Lower leg skin (tissue), 4 donors: ENCODE measurements around the gene UNC93B1. TPM values are rescaled to one million over a fixed set of nuclear protein-coding genes. Genes with fewer than 3 reads are reported as not detected.

Experiments used
- DNase-seq, 2 donors: peaks; one replicate each; pipeline ENCODE4 v3.0.0-alpha.2; 2019; ENCODE audit warnings: low spot score in 2 of 2
- H3K4me3 ChIP-seq: fragments of 200-600 bp; sonication (generic); 2 replicates; pipeline ENCODE4 v1.5.1; 2017; ENCODE audit warnings: mild to moderate bottlenecking, low read depth; ENCODE audit not compliant: poor library complexity, severe bottlenecking
- CTCF ChIP-seq, 3 donors: fragments of 450-650 bp; IDR thresholded peaks; one replicate each; pipeline ENCODE4 v1.5.1; 2016; ENCODE audit warnings: antibody characterized with exemption in 3 of 3, mild to moderate bottlenecking in 3 of 3, moderate library complexity in 2 of 3
- POLR2A ChIP-seq, 2 donors: fragments of 450-650 bp; IDR thresholded peaks; one replicate each; pipeline ENCODE4 v1.6.1; 2016 to 2017; ENCODE audit warnings: antibody characterized with exemption in 2 of 2, mild to moderate bottlenecking in 1 of 2, moderate library complexity in 1 of 2
- WGBS, 2 donors: methylation state at CpG; one replicate each; pipeline ENCODE4 v1.1.5; 2018; 5-methylcytosine and 5-hydroxymethylcytosine counted together
- intact Hi-C: fragments of 100-400 bp; cut with DNase I; formaldehyde crosslinking; loops from one replicate; pipeline ENCODE4 v1.15.0; 2023; ENCODE audit warnings: low total_unique reads
- total RNA-seq, 4 donors: library from RNA; depleted of rRNA; stranded (reverse); fragments of >200 nt; gene quantifications; one replicate each; pipeline ENCODE4 v1.1.0, GENCODE V29; 2016

Gene UNC93B1
- total RNA-seq, result 10 to 100 TPM; 29.2 to 47.2 (median 44.3) TPM

- peak; percentile 86 to 96 for DNase-seq
- no peak for TF ChIP-seq CTCF (IDR thresholded peaks at IDR 0.05)
- peak in 1 of 2 donors; percentile 11 for TF ChIP-seq POLR2A (IDR thresholded peaks at IDR 0.05)
- H3K4me3 ChIP-seq, result peak within 1 kb of the TSS; percentile 44
- 4 to 7% methylated on average over 27 to 28 of the region's 64 CpGs for WGBS, 2 donors
- intact Hi-C loops, result no loop called here
Observed at GRCh38 chr11:68003846-68004550, at the start of gene UNC93B1. Gene UNC93B1 (minus strand): TSS chr11:68004097. CDS start chr11:68004043, 54 bp downstream.

- H3K4me3 ChIP-seq, result no peak overlapping the region
- no peak for DNase-seq
- WGBS, 2 donors, result 75 to 78% methylated on average over 8 of the region's 9 CpGs
- TF ChIP-seq CTCF (IDR thresholded peaks at IDR 0.05) (no peak), POLR2A (IDR thresholded peaks at IDR 0.05) (no peak)
- intact Hi-C loops, result no loop called here
Observed at GRCh38 chr11:68053117-68053516, 49.2 kb upstream of the UNC93B1 start.

GRCh38 chr11:68052137-68052873 is 48.4 kb upstream of the UNC93B1 start:
- 87 to 89% methylated on average over 15 of the region's 15 CpGs for WGBS, 2 donors
- no peak for TF ChIP-seq CTCF (IDR thresholded peaks at IDR 0.05)
- no peak for TF ChIP-seq POLR2A (IDR thresholded peaks at IDR 0.05)
- no peak for DNase-seq
- intact Hi-C loops, result no loop called here
- no peak overlapping the region for H3K4me3 ChIP-seq

- DNase-seq, result no peak
- intact Hi-C loops, result no loop called here
- TF ChIP-seq POLR2A (IDR thresholded peaks at IDR 0.05) (no peak), CTCF (IDR thresholded peaks at IDR 0.05) (no peak)
- WGBS, 2 donors, result 85 to 87% methylated on average over 12 to 13 of the region's 14 CpGs
- H3K4me3 ChIP-seq, result no peak overlapping the region
Observed at GRCh38 chr11:68051191-68052136, 47.6 kb upstream of the UNC93B1 start.

- H3K4me3 ChIP-seq, result no peak overlapping the region
- DNase-seq, result no peak
- TF ChIP-seq POLR2A (IDR thresholded peaks at IDR 0.05) (no peak), CTCF (IDR thresholded peaks at IDR 0.05) (no peak)
- WGBS, 2 donors, result 92 to 96% methylated on average over 18 of the region's 18 CpGs
- intact Hi-C loops, result no loop called here
Observed at GRCh38 chr11:68050371-68050841, 46.5 kb upstream of the UNC93B1 start.
